ENCODE data around the gene BGN. TPM values are rescaled to one million over a fixed set of nuclear protein-coding genes. Genes with fewer than 3 reads are reported as not detected.

BGN gene
- total RNA-seq, 2 experiments from 2014 or later = not detected

- no peaks in the 10 kb centered on the region for H3K36me3 ChIP-seq (ENCODE audit: insufficient read depth, low read length)
- H3K4me3 ChIP-seq (ENCODE audit: low read depth, low read length, poor library complexity, severe bottlenecking) = no peak overlapping the region
- intact Hi-C loops (cut with micrococcal nuclease; ENCODE audit: unreplicated experiment) = loop anchor here (5.0 kb wide), 4 partner anchors 37 to 567 kb away; partner anchors contain the start of gene HAUS7
- ChIA-PET CTCF (ENCODE audit: unreplicated experiment) (interaction anchor here (0.6 kb wide), 3 partner anchors 38 to 399 kb away, joined by 3 to 6 read pairs (median 4); no protein-coding TSS in a partner anchor), POLR2A (no interaction called here)
- H3K79me2 ChIP-seq (ENCODE audit: insufficient read depth, low read depth, low read length) = no peaks in the 10 kb centered on the region
- H3K9me2 ChIP-seq (ENCODE audit: insufficient read depth, low read length) = no peaks in the 10 kb centered on the region
- TF ChIP-seq, protein P1, sequence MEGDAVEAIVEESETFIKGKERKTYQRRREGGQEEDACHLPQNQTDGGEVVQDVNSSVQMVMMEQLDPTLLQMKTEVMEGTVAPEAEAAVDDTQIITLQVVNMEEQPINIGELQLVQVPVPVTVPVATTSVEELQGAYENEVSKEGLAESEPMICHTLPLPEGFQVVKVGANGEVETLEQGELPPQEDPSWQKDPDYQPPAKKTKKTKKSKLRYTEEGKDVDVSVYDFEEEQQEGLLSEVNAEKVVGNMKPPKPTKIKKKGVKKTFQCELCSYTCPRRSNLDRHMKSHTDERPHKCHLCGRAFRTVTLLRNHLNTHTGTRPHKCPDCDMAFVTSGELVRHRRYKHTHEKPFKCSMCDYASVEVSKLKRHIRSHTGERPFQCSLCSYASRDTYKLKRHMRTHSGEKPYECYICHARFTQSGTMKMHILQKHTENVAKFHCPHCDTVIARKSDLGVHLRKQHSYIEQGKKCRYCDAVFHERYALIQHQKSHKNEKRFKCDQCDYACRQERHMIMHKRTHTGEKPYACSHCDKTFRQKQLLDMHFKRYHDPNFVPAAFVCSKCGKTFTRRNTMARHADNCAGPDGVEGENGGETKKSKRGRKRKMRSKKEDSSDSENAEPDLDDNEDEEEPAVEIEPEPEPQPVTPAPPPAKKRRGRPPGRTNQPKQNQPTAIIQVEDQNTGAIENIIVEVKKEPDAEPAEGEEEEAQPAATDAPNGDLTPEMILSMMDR (conservative IDR thresholded peaks at IDR 0.05; ENCODE audit: low read length) = no peak
- TF ChIP-seq EZH2phosphoT487 (IDR thresholded peaks at IDR 0.05; ENCODE audit: borderline replicate concordance, low read depth, low read length) = no peak
- H4K20me1 ChIP-seq (ENCODE audit: insufficient read depth, low read length) = no peaks in the 10 kb centered on the region
- no peak overlapping the region for H2AFZ ChIP-seq (ENCODE audit: low read length)
- H3K4me2 ChIP-seq (ENCODE audit: low read length) = no peak overlapping the region
- H3K27ac ChIP-seq (ENCODE audit: low read depth, low read length, poor library complexity, severe bottlenecking) = no peak overlapping the region
- no peaks in the 10 kb centered on the region for H3K9me3 ChIP-seq (ENCODE audit: low read length)
- no TSS peak for BruUV-seq (replicated peaks)
- H3K4me1 ChIP-seq (ENCODE audit: insufficient read depth, low read length, poor library complexity, severe bottlenecking) = no peaks in the 10 kb centered on the region
- no peak for DNase-seq (ENCODE audit: low spot score)
These were observed 14.8 kb downstream of the BGN start for GRCh38 chrX:153509592-153509991.

DNA sequence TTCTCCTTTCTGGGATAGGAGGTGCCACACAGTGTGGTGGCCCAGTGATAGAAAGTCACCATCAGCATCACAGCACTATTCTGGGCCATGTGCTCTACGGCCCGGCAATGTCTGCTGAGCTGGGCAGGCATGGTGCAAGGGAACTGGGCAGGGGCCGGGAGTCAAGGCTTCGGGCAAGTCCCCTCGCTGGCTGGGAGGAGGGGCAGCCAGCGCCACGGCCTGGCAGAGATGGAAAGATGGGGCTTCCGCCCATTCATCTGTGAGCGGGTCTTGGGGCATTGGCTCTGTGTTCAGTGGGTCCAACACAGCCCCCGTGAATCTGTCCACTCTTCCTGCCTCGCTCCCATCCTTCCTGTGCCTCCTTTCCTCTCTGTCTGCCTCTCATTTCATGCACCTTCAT lies 15.6 kb downstream of the BGN start:
- H3K79me2 ChIP-seq (ENCODE audit: insufficient read depth, low read depth, low read length) = no peaks in the 10 kb centered on the region
- H3K4me3 ChIP-seq (ENCODE audit: low read depth, low read length, poor library complexity, severe bottlenecking) = no peak overlapping the region
- no peaks in the 10 kb centered on the region for H3K36me3 ChIP-seq (ENCODE audit: insufficient read depth, low read length)
- no peaks in the 10 kb centered on the region for H3K9me2 ChIP-seq (ENCODE audit: insufficient read depth, low read length)
- ChIA-PET POLR2A (no interaction called here), CTCF (ENCODE audit: unreplicated experiment) (no interaction called here)
- intact Hi-C loops (cut with micrococcal nuclease; ENCODE audit: unreplicated experiment) = no loop called here
- DNase-seq (ENCODE audit: low spot score) = no peak
- H3K4me2 ChIP-seq (ENCODE audit: low read length) = no peak overlapping the region
- no peak overlapping the region for H2AFZ ChIP-seq (ENCODE audit: low read length)
- no peak overlapping the region for H3K27ac ChIP-seq (ENCODE audit: low read depth, low read length, poor library complexity, severe bottlenecking)
- TF ChIP-seq, protein P1 (conservative IDR thresholded peaks at IDR 0.05; ENCODE audit: low read length) = no peak
- no peak for TF ChIP-seq EZH2phosphoT487 (IDR thresholded peaks at IDR 0.05; ENCODE audit: borderline replicate concordance, low read depth, low read length)
- no peaks in the 10 kb centered on the region for H3K4me1 ChIP-seq (ENCODE audit: insufficient read depth, low read length, poor library complexity, severe bottlenecking)
- no TSS peak for BruUV-seq (replicated peaks)
- H4K20me1 ChIP-seq (ENCODE audit: insufficient read depth, low read length) = no peaks in the 10 kb centered on the region
- no peaks in the 10 kb centered on the region for H3K9me3 ChIP-seq (ENCODE audit: low read length)

- Histone ChIP-seq H3K4me2 (ENCODE audit: low read length) (no peak overlapping the region), H2AFZ (ENCODE audit: low read length) (no peak overlapping the region), H3K27ac (ENCODE audit: low read depth, low read length, poor library complexity, severe bottlenecking) (no peak overlapping the region), H3K9me2 (ENCODE audit: insufficient read depth, low read length) (no peaks in the 10 kb centered on the region), H3K36me3 (ENCODE audit: insufficient read depth, low read length) (no peaks in the 10 kb centered on the region), H4K20me1 (ENCODE audit: insufficient read depth, low read length) (no peaks in the 10 kb centered on the region), H3K9me3 (ENCODE audit: low read length) (no peaks in the 10 kb centered on the region), H3K4me1 (ENCODE audit: insufficient read depth, low read length, poor library complexity, severe bottlenecking) (no peaks in the 10 kb centered on the region), H3K79me2 (ENCODE audit: insufficient read depth, low read depth, low read length) (no peaks in the 10 kb centered on the region), H3K4me3 (ENCODE audit: low read depth, low read length, poor library complexity, severe bottlenecking) (no peak overlapping the region)
- DNase-seq (ENCODE audit: low spot score) = no peak
- POLR2A ChIA-PET = no interaction called here
- TF ChIP-seq, protein P1 (conservative IDR thresholded peaks at IDR 0.05; ENCODE audit: low read length) = no peak
- no peak for TF ChIP-seq EZH2phosphoT487 (IDR thresholded peaks at IDR 0.05; ENCODE audit: borderline replicate concordance, low read depth, low read length)
- CTCF ChIA-PET (ENCODE audit: unreplicated experiment) = no interaction called here
- intact Hi-C loops (cut with micrococcal nuclease; ENCODE audit: unreplicated experiment) = no loop called here
- BruUV-seq (replicated peaks) = no TSS peak
These were observed 17.2 kb downstream of the BGN start for GRCh38 chrX:153511784-153512500.
